Osteocyte (in vitro differentiated cells): Measurements from ENCODE around the gene PDGFA. TPM values are rescaled to one million over a fixed set of nuclear protein-coding genes. Genes with fewer than 3 reads are reported as not detected.

Source experiments
- DNase-seq: peaks from one replicate; pipeline ENCODE4 v3.0.0; 2021; ENCODE audit warnings: mixed read lengths; ENCODE audit not compliant: unreplicated experiment; ENCODE audit errors: extremely low spot score
- H3K27ac Mint-ChIP-seq: one replicate; pipeline ENCODE4 v1.8.0; 2021; ENCODE audit warnings: mild to moderate bottlenecking, mixed read lengths; ENCODE audit not compliant: unreplicated experiment
- H3K27me3 Mint-ChIP-seq: one replicate; pipeline ENCODE4 v1.8.0; 2021; ENCODE audit warnings: mixed read lengths; ENCODE audit not compliant: unreplicated experiment
- H3K36me3 Mint-ChIP-seq: one replicate; pipeline ENCODE4 v1.8.0; 2021; ENCODE audit warnings: mixed read lengths; ENCODE audit not compliant: unreplicated experiment
- H3K4me1 Mint-ChIP-seq: one replicate; pipeline ENCODE4 v1.8.0; 2021; ENCODE audit warnings: mixed read lengths; ENCODE audit not compliant: unreplicated experiment
- H3K4me3 Mint-ChIP-seq: one replicate; pipeline ENCODE4 v1.8.0; 2021; ENCODE audit warnings: mild to moderate bottlenecking, moderate library complexity, mixed read lengths; ENCODE audit not compliant: unreplicated experiment
- H3K9me3 Mint-ChIP-seq: one replicate; pipeline ENCODE4 v1.8.0; 2021; ENCODE audit warnings: mixed read lengths; ENCODE audit not compliant: unreplicated experiment
- total RNA-seq: library from RNA; stranded (reverse); gene quantifications from 2 replicates; pipeline ENCODE4 v1.2.1, GENCODE V29; 2021
- TF ChIP-seq, protein P1 (sequence below): fragments of 200-600 bp; sonication (generic); IDR thresholded peaks from 2 replicates; pipeline ENCODE4 v1.5.0; 2021; ENCODE audit warnings: antibody characterized with exemption, mild to moderate bottlenecking, moderate library complexity

The PDGFA gene
- total RNA-seq, 1 donor from 2014 or later: 93.6 TPM

DNA sequence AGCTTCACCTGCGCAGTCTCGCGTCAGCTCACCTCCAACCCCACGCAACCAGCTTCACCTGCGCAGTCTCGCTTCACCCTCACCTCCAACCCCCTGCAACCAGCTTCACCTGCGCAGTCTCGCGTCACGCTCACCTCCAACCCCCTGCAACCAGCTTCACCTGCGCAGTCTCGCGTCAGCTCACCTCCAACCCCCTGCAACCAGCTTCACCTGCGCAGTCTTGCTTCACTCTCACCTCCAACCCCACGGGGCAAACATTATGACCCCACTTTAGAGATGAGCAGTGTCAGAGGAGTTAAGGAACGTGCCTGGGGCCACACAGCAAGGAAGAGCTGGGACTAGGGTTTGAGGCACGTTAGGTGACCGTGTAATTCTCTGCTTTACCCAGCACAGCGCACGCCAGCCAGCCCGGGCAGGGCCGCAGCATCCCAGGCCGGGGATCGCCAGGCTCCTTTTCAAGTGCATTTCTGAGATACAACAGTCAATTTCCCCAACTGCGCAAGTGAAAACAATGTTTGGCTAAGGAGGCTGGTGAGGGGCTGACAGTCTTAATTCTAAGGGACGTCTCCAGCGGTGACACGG lies 22.6 kb upstream of the PDGFA start:
- no peaks in the 10 kb centered on the region for H3K36me3 Mint-ChIP-seq
- H3K4me3 Mint-ChIP-seq: no peak overlapping the region
- DNase-seq: no peak
- peaks cover 47% of the 10 kb centered on the region for H3K4me1 Mint-ChIP-seq
- peaks cover 5% of the 10 kb centered on the region for H3K9me3 Mint-ChIP-seq
- TF ChIP-seq, protein P1, sequence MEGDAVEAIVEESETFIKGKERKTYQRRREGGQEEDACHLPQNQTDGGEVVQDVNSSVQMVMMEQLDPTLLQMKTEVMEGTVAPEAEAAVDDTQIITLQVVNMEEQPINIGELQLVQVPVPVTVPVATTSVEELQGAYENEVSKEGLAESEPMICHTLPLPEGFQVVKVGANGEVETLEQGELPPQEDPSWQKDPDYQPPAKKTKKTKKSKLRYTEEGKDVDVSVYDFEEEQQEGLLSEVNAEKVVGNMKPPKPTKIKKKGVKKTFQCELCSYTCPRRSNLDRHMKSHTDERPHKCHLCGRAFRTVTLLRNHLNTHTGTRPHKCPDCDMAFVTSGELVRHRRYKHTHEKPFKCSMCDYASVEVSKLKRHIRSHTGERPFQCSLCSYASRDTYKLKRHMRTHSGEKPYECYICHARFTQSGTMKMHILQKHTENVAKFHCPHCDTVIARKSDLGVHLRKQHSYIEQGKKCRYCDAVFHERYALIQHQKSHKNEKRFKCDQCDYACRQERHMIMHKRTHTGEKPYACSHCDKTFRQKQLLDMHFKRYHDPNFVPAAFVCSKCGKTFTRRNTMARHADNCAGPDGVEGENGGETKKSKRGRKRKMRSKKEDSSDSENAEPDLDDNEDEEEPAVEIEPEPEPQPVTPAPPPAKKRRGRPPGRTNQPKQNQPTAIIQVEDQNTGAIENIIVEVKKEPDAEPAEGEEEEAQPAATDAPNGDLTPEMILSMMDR: no peak
- peak overlapping the region; percentile 85 for H3K27ac Mint-ChIP-seq
- no peaks in the 10 kb centered on the region for H3K27me3 Mint-ChIP-seq

DNA sequence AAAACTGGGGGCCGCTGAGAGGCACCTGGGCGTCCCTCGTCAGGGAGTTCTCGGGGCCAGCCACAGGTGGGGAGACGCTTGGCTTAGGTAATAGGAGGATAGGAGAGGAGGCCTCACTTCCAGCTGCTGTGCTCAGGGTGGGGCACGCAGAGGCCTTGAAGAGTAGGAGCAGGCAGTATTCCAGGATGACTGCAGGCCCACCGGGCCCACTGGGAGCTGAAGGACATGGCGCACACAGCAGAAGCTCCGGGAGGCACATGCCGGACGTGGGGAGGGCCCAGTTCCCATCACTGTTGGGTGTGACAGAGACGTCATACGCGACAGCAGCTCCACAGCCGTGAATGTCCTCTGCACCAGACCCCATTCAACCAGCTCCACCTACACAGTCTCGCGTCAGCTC lies 22.0 kb upstream of the PDGFA start:
- Mint-ChIP-seq H3K27ac (no peak overlapping the region), H3K4me3 (no peak overlapping the region), H3K9me3 (peaks cover 5% of the 10 kb centered on the region), H3K36me3 (no peaks in the 10 kb centered on the region), H3K27me3 (no peaks in the 10 kb centered on the region), H3K4me1 (peaks cover 42% of the 10 kb centered on the region)
- no peak for DNase-seq
- TF ChIP-seq, protein P1: no peak

DNA sequence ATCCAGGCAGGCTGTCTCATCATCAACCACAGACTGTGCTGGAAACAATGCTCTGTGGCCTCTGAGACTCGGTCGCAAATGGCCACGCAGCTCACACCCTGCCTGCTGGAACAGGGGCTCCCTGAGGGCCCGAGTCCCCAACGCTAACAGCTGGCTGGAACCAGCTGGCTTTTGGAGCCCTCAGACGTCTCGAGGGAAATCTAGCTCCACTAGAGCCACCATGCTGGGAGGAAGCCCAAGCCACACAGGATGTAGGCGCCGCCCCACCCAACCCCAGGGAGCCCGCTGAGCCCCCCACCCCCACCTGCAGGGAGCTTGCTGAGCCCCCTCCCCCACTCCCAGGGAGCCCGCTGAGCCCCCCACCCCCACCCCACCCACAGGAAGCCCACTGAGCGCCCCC lies 21.4 kb upstream of the PDGFA start:
- no peak overlapping the region for H3K27ac Mint-ChIP-seq
- TF ChIP-seq, protein P1: no peak
- no peaks in the 10 kb centered on the region for H3K36me3 Mint-ChIP-seq
- no peak for DNase-seq
- peaks cover 5% of the 10 kb centered on the region for H3K9me3 Mint-ChIP-seq
- H3K4me3 Mint-ChIP-seq: no peak overlapping the region
- no peaks in the 10 kb centered on the region for H3K27me3 Mint-ChIP-seq
- H3K4me1 Mint-ChIP-seq: peaks cover 41% of the 10 kb centered on the region

DNA sequence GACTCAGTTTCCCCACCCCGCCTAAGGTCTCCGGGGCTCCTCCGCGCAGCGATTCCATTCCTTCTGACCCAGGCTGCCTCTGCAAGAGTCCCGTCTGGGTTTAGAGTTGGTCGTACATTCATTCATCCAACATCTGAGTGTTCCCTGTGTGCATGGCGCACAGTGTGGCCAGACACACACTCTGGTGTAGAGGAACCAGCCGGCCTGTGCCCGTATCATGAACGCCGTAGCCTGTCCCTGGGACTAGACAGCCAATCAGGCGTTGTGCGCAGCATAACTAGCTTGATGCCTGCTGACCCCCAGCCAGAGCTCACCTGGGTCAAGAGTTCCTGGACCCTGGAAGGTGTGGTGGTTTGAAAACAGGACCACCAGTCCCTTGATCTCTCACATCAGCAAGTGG lies 20.9 kb upstream of the PDGFA start:
- Mint-ChIP-seq H3K4me3 (no peak overlapping the region), H3K36me3 (no peaks in the 10 kb centered on the region), H3K27ac (peak overlapping the region; percentile 66), H3K9me3 (peaks cover 5% of the 10 kb centered on the region), H3K27me3 (no peaks in the 10 kb centered on the region), H3K4me1 (peaks cover 41% of the 10 kb centered on the region)
- TF ChIP-seq, protein P1: no peak
- DNase-seq: no peak

DNA sequence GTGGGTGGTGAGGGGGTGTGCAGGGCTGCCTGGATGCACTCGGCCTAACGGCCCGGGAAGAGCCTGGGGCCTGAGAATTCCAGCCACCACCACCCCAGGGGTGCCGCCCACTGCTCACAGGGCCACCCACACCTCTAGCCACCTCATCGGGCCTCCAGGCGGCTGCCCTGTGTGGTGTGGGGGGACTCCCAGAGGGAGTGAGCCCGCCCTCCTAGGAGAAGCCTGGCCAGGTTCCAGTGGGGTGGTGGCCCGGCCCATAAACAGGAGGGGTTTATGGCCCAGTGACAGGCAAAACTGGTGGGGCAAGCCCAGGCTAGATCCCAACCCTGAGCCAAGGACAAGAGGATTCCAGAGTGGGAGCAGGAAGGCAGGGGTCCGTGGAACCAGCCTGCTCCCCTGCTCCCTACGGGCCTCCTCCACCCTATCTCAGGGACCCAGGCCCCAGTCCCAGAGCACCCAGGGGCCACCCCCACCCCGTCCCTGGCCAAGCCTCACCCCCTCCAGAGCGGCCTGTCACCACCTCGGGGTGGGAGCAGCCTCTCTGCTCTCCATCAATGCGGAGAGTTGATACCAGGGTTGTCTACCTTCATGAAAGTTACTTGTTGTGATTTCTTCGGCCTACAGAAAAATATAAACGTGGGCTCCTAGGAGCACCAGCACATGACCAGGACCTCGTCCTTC lies 20.2 kb upstream of the PDGFA start:
- Mint-ChIP-seq H3K4me1 (peaks cover 41% of the 10 kb centered on the region), H3K36me3 (no peaks in the 10 kb centered on the region), H3K27ac (peak overlapping the region; percentile 66), H3K27me3 (no peaks in the 10 kb centered on the region), H3K4me3 (no peak overlapping the region), H3K9me3 (no peaks in the 10 kb centered on the region)
- no peak for DNase-seq
- TF ChIP-seq, protein P1: no peak
